Measurements from ENCODE around the gene SLC12A1. TPM values are rescaled to one million over a fixed set of nuclear protein-coding genes. Genes with fewer than 3 reads are reported as not detected.
"Not testable (repeated sequence)": the region's sequence is repeated elsewhere in the genome, so short reads cannot be mapped to it uniquely, and the experiment has no call there.

The SLC12A1 gene
- total RNA-seq, 1 donor from 2014 or later, result not detected

DNA sequence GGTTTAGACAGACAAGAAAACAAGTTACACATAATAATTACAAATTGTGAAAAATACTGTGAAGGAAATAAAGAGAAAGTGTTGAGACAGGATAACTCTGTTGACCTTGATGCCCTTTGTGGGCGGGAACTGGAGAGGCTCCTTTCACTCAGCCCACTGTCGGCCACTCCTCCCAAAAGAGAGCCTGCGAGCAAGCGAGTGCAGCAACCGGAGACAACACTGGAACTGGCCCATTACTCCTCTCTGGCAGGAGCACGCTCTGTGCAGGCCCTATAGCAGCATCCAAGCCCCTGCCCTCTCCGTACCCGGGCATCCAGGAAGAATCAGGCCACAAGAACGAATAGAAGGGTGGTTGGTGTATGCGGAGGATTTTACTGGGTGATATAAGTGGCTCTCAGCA, 108.9 kb downstream of the SLC12A1 start:
- H3K4me1 ChIP-seq, result no peaks in the 10 kb centered on the region
- no peak for DNase-seq (ENCODE audit: low spot score in 2 of 2)
- no peak overlapping the region for H3K4me3 ChIP-seq
- no peaks in the 10 kb centered on the region for H3K27me3 ChIP-seq
- no peaks in the 10 kb centered on the region for H3K9me3 ChIP-seq
- intact Hi-C loops (cut with DNase I), result no loop called here
- H3K36me3 ChIP-seq, result no peaks in the 10 kb centered on the region
- no peak overlapping the region for H3K27ac ChIP-seq
- TF ChIP-seq, protein P1, sequence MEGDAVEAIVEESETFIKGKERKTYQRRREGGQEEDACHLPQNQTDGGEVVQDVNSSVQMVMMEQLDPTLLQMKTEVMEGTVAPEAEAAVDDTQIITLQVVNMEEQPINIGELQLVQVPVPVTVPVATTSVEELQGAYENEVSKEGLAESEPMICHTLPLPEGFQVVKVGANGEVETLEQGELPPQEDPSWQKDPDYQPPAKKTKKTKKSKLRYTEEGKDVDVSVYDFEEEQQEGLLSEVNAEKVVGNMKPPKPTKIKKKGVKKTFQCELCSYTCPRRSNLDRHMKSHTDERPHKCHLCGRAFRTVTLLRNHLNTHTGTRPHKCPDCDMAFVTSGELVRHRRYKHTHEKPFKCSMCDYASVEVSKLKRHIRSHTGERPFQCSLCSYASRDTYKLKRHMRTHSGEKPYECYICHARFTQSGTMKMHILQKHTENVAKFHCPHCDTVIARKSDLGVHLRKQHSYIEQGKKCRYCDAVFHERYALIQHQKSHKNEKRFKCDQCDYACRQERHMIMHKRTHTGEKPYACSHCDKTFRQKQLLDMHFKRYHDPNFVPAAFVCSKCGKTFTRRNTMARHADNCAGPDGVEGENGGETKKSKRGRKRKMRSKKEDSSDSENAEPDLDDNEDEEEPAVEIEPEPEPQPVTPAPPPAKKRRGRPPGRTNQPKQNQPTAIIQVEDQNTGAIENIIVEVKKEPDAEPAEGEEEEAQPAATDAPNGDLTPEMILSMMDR (IDR thresholded peaks at IDR 0.05), result no peak

DNA sequence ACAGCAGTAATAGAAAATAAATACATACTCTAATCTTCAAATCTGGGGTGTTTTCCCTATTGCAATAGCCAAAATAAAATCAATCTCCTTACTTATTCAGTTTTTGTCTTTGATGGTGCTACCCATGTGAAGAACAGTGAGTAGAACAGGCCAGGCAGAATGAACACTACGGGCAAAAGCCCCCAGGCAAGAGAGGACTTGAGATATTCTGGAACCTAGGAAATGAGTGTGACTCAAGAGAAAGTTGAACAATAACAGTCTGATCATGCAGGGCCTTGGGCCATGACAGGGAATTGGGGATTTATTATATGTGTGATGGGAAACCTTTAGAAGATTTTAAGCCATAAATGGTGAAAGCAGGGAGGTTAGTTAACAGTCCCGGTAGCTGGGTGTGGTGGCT, 111.1 kb downstream of the SLC12A1 start:
- H3K4me3 ChIP-seq, result no peak overlapping the region
- no peaks in the 10 kb centered on the region for H3K36me3 ChIP-seq
- intact Hi-C loops (cut with DNase I), result no loop called here
- TF ChIP-seq, protein P1 (IDR thresholded peaks at IDR 0.05), result no peak
- no peaks in the 10 kb centered on the region for H3K4me1 ChIP-seq
- no peaks in the 10 kb centered on the region for H3K9me3 ChIP-seq
- DNase-seq (ENCODE audit: low spot score in 2 of 2), result no peak
- no peak overlapping the region for H3K27ac ChIP-seq
- H3K27me3 ChIP-seq, result no peaks in the 10 kb centered on the region

DNA sequence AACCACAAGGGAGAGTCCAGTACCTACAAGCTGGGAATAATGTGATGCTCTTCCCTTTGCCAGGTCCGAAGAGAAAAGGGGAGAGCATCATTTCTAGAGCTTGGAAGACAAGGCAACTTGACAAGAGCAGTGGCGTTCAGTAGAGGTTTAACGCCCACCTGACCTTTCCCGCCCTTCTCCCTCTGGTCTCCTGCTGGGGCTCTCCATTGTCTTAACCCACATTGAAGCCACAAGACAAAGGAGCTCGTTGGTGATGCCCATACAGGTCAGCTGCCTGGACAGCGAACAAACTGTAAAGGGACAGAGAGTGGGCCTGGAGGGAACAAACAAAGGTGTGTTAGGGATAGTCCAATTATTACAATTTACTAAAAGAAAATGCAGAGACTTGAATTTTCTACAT, 112.0 kb downstream of the SLC12A1 start:
- DNase-seq (ENCODE audit: low spot score in 2 of 2), result no peak
- H3K4me3 ChIP-seq, result no peak overlapping the region
- TF ChIP-seq, protein P1 (IDR thresholded peaks at IDR 0.05), result no peak
- no peaks in the 10 kb centered on the region for H3K36me3 ChIP-seq
- no peak overlapping the region for H3K27ac ChIP-seq
- H3K4me1 ChIP-seq, result no peaks in the 10 kb centered on the region
- no peaks in the 10 kb centered on the region for H3K27me3 ChIP-seq
- intact Hi-C loops (cut with DNase I), result no loop called here
- H3K9me3 ChIP-seq, result no peaks in the 10 kb centered on the region

DNA sequence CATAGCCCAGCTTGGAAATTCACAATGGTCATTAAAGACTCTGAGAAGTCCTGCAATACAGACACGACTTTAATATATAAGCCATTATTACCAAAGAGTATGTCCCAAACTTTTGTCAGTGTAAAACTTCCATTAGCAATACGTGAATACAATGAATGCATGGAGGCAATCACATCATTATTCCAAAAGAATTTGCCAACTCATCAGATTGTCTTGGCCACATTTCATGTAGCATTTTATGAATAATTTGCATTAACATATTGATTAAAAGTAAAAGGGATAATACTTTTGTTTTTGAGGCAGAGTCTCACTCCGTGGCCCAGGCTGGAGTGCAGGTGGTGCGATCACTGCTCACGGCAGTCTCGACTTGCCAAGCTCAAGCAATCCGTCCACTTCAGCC, 117.2 kb downstream of the SLC12A1 start:
- intact Hi-C loops (cut with DNase I), result no loop called here
- Histone ChIP-seq H3K4me1 (no peaks in the 10 kb centered on the region), H3K4me3 (no peak overlapping the region), H3K27me3 (no peaks in the 10 kb centered on the region), H3K27ac (no peak overlapping the region), H3K36me3 (no peaks in the 10 kb centered on the region), H3K9me3 (no peaks in the 10 kb centered on the region)
- TF ChIP-seq, protein P1 (IDR thresholded peaks at IDR 0.05), result no peak
- no peak for DNase-seq (ENCODE audit: low spot score in 2 of 2)

DNA sequence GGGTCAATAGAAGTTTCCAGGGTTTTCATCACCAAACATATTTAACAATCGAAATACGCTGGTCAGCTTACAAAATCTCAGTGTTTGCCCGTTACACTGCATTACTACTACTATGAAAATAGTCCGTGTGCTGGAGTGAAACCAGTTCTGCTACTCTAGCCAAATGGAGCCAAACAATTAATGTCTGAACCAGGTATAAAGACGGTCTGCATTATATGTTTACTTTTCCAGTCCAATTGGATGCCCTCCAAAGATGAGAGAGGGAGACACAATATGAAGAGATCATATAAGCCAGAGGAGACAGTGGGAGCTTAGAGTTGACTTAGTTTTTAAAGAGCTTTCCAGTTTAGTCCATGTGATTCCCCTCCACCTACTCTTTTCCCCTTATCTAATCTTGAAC, 118.8 kb downstream of the SLC12A1 start:
- Histone ChIP-seq H3K4me3 (no peak overlapping the region), H3K36me3 (no peaks in the 10 kb centered on the region), H3K27me3 (no peaks in the 10 kb centered on the region), H3K9me3 (no peaks in the 10 kb centered on the region), H3K4me1 (no peaks in the 10 kb centered on the region), H3K27ac (no peak overlapping the region)
- TF ChIP-seq, protein P1 (IDR thresholded peaks at IDR 0.05), result no peak
- intact Hi-C loops (cut with DNase I), result no loop called here
- DNase-seq (ENCODE audit: low spot score in 2 of 2), result no peak

DNA sequence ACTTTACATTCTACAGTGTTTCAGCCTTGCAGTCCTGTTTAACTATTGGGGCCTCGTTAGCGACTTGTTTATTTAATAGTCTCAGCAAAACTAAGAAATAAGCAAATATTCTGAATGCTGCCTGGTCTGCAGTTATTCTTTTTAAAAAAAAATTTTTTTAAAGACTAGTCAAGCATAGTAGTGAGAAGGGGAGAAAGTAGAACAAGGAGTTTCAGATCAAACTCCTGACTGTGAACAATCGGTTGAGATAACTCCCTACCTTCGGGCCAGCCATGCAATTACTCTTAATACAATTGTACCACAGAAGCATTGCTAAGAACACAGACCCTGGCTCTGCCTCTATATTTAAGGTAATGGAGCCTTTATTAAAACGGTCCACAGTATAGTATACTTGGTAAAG, 119.3 kb downstream of the SLC12A1 start:
- Histone ChIP-seq H3K9me3 (no peaks in the 10 kb centered on the region), H3K36me3 (no peaks in the 10 kb centered on the region), H3K27ac (no peak overlapping the region), H3K4me1 (peaks cover 0 to 4% of the 10 kb centered on the region in 2 donors), H3K4me3 (no peak overlapping the region), H3K27me3 (no peaks in the 10 kb centered on the region)
- TF ChIP-seq, protein P1 (IDR thresholded peaks at IDR 0.05), result no peak
- intact Hi-C loops (cut with DNase I), result no loop called here
- DNase-seq (ENCODE audit: low spot score in 2 of 2), result no peak

DNA sequence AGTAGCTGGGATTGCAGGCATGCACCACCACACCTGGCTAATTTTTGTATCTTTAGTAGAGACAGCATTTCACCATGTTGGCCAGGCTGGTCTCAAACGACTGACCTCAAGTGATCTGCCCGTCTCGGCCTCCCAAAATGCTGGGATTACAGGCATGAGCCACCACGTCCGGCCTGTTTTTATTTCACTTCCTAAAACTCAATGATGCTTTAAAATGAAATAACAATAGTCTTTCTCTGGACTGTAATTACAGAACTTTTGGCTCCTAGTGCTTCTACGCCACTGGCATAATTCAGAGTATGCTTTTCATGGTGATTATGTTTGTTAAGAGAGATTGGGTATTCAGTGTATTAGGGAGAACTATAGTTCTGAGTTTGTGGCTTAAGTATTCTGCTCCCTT, 120.1 kb downstream of the SLC12A1 start:
- H3K36me3 ChIP-seq; H3K4me1 ChIP-seq; intact Hi-C loops (cut with DNase I); DNase-seq (ENCODE audit: low spot score in 2 of 2); H3K27ac ChIP-seq; H3K9me3 ChIP-seq; H3K27me3 ChIP-seq; H3K4me3 ChIP-seq: not testable (repeated sequence)
